ENCODE data around the gene SLC9A4. TPM values are rescaled to one million over a fixed set of nuclear protein-coding genes. Genes with fewer than 3 reads are reported as not detected.
"Not testable (repeated sequence)": the region's sequence is repeated elsewhere in the genome, so short reads cannot be mapped to it uniquely, and the experiment has no call there.

Gene SLC9A4
- polyA plus RNA-seq, 12 donors = 0.04 to 0.97 (median 0.16) TPM; not detected in 7

- DNase-seq = no peak
Measured at GRCh38 chr2:102549027-102549426, 76.0 kb downstream of the SLC9A4 start.

DNA sequence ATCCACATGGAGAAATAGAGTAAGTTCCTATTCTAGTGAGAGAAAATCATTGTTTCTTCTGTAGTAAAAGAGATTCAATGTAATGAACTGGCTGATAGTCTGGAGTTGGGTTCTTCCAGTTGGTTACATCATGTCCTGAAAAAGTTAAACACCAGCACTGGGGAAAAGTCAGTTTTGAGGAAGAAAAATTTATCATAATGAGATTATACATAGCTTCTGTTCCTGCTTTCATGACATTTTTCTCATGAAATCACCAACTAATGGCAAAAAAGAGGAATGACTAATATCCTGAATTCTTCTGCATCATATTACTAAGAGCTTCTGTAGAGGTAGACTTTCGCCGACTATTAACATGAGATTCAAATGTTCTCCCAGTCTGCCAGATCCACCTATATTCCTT is 77.1 kb downstream of the SLC9A4 start:
- no peak for DNase-seq

DNA sequence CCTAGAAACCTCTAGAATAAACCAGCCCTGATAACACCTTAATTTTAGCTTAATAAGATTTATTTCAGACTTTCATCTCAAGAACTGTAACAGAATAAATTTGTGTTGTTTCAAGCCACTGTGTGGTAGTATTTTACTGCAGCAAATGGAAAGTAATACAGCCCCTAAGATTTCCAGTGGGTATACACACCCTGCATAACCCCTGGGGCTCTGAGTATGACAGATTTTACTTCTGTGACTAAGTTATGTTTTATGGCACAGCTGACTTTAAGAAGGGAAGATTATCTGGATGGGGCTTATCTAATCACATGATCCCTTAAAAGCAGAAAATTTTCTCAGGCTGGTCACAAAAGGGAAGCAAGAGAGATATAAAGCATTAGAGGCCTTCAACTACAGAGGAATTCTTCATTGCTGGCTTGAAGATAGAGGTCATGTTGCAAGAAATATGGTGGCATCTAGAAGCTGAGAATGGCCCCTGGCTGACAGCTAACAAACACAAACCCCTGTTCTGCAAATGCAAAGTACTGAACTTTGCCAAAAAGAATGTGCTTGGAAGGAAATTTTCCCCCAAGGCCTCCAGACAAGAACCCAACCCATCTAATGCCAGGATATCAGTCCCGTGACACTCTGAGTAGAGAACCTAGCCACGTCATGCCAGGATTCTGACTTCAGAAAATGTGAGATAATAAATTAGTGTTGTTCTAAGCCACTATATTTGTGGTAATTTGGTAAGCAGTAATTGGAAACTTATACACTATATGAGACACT is 78.5 kb downstream of the SLC9A4 start:
- DNase-seq = no peak

DNA sequence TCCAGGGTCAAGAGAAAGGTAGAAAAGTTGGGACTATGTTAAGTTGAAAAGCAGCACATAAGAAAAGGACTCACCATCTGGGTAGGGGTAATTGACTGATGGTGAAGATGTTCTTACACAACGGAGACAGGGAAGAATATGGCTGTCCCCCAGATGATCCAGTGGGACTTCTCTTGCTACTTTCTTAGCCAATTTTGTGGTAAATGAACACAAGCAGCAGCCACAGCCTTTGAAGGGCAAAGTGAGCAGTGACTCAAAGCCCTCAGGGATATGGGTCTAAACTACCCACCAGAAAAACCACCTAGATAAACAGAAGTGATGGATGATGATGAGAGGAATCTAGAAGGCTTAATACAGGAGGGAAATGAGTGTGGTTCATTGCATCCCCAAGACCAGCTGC is 80.6 kb downstream of the SLC9A4 start:
- DNase-seq = no peak

DNA sequence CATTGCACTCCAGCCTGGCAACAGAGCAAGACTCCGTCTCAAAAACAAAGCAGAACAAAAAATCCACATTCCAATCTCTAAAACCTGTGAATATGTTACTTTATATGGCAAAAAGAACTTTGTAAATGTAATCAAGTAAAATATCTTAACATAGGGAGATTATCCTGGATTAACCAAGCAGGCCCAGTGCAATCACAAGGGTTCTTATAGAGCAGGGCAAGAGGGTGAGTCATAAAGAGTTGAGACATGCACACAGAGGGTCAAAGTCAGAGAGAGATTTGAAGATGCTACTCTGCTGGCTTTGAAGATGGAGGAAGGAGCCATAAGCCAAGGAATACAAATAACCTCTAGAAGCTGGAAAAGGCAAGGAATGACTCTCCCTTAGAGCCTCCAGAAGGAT is 85.4 kb downstream of the SLC9A4 start:
- no peak for DNase-seq

GRCh38 chr2:102562542-102562941 is 89.5 kb downstream of the SLC9A4 start:
- not testable (repeated sequence) for DNase-seq

DNA sequence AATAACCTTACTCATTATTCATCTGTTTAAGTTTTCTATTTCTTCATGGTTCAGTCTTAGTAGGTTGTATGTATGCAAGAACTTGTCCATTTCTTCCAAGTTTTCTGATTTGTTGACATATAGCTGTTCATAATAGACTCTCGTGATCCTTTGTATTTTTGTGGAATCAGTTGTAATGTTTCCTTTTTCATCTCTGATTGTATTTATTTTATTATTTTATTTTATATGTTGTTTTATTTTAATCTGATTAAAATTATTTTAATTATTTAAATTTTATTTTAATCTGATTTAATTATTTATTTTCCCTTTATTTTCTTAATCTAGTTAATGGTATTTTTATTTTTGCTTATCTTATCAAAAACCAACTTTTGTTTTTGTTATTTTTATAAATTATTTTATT is 102.9 kb downstream of the SLC9A4 start:
- no peak for DNase-seq

- no peak for DNase-seq
Measured at GRCh38 chr2:102578376-102578775, 105.3 kb downstream of the SLC9A4 start.

GRCh38 chr2:102581911-102582310 is 108.9 kb downstream of the SLC9A4 start:
- DNase-seq = no peak

DNA sequence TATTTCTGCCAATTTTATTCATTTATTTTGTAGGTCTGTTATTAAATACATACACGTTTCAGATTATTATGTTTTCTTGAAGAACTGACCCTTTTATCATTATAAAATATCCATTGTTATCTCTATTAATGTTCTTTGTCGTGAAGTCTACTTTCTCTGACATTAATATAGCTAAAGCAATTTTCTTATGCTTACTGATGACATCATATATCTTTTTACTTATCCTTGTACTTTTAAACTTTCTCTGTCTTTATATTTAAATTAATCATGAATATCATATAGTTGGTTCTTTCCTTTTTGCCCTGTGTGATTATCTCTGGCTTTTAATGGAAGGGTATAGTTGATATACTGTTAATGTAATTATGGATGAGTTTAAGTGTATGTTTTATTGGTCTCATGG is 109.8 kb downstream of the SLC9A4 start:
- no peak for DNase-seq

Other genes starting within 250 kb of the SLC9A4 start
- gene IL1RL1, start 161.7 kb upstream of the SLC9A4 start, polyA plus RNA-seq (ENCODE audit: insufficient read length in 12 of 12) = 1 to 10 TPM in 1 of 12 donors, under 1 TPM in 9, not detected in 2; 0.11 to 1.9 (median 0.33) TPM
- 1 to 10 TPM in 3 of 12 donors, under 1 TPM in 7, not detected in 2; 0.32 to 7.2 (median 0.86) TPM for gene IL18R1, start 117.4 kb upstream of the SLC9A4 start, polyA plus RNA-seq (ENCODE audit: insufficient read length in 12 of 12)
- gene IL18RAP, start 50.1 kb upstream of the SLC9A4 start, polyA plus RNA-seq (ENCODE audit: insufficient read length in 12 of 12) = under 1 TPM in 10 of 12 donors, not detected in 2; 0.08 to 0.91 (median 0.33) TPM
- 1 to 10 TPM in 10 of 12 donors, under 1 TPM in 1, not detected in 1; 0.71 to 4.9 (median 2.6) TPM for gene SLC9A2, start 146.3 kb downstream of the SLC9A4 start, polyA plus RNA-seq (ENCODE audit: insufficient read length in 12 of 12)

Measured in muscle of arm (tissue), 12 donors.